HFF-Myc (cell line): ENCODE measurements around the gene BICRAL.
A peak's percentile ranks its signal among the peaks of the same experiment; 100 is the strongest.
"Not testable (repeated sequence)": the region's sequence is repeated elsewhere in the genome, so short reads cannot be mapped to it uniquely, and the experiment has no call there.

Source experiments
- DNase-seq: peaks from one replicate; pipeline ENCODE4 v3.0.0-alpha.2; 2011; ENCODE audit warnings: low read depth; ENCODE audit errors: extremely low read depth
- H3K4me3 ChIP-seq: replicated peaks from 2 replicates; pipeline ENCODE4 v1.5.1; 2011; ENCODE audit warnings: low read depth, mild to moderate bottlenecking, control low read depth, low read length
- TF ChIP-seq, protein P1 (sequence below): IDR thresholded peaks from 2 replicates; pipeline ENCODE4 v1.5.1; 2012; ENCODE audit warnings: mild to moderate bottlenecking, low read depth, low read length, control low read depth; ENCODE audit errors: missing control alignments

BICRAL gene

DNA sequence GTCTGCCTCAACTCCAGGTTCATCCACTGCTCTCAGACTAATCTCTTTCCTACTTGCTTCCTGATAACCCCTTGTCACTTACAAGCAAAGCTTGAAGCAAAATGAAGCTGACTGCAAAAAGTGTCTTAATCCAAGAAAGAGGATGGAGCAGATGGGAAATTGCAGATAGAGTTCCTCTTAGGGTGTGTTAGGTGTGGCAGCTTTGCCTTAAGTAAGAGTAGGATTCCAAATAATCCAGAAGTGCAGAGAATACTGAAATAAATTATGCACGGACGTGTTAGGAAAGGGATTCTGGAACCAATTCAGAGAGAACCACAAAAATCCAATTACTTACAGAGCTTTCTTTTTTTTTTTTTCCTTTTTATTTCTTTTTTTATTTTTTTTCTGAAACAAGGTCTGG, 91.5 kb downstream of the BICRAL start:
- DNase-seq, result no peak
- H3K4me3 ChIP-seq, result no peak overlapping the region
- TF ChIP-seq, protein P1, sequence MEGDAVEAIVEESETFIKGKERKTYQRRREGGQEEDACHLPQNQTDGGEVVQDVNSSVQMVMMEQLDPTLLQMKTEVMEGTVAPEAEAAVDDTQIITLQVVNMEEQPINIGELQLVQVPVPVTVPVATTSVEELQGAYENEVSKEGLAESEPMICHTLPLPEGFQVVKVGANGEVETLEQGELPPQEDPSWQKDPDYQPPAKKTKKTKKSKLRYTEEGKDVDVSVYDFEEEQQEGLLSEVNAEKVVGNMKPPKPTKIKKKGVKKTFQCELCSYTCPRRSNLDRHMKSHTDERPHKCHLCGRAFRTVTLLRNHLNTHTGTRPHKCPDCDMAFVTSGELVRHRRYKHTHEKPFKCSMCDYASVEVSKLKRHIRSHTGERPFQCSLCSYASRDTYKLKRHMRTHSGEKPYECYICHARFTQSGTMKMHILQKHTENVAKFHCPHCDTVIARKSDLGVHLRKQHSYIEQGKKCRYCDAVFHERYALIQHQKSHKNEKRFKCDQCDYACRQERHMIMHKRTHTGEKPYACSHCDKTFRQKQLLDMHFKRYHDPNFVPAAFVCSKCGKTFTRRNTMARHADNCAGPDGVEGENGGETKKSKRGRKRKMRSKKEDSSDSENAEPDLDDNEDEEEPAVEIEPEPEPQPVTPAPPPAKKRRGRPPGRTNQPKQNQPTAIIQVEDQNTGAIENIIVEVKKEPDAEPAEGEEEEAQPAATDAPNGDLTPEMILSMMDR, result no peak

DNA sequence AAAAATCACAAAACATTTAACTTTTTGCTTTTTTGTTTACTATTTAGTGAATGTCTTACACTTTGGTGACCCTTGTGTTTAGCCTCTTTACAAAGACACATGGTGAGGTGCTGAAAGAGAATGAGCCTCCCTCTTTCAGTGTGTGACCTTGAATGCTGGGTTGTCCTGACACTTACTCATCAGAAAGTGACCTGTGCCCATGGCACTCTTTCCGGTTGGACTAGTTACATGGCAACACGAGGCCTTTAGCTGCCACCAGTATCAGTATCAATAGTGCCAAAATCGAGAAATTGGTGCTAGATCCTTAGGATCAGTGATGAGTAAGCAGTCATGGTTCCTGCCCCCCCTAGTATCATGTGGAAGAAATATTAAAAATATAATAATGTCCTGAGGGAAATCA, 95.8 kb downstream of the BICRAL start:
- no peak overlapping the region for H3K4me3 ChIP-seq
- no peak for DNase-seq
- TF ChIP-seq, protein P1, result no peak

DNA sequence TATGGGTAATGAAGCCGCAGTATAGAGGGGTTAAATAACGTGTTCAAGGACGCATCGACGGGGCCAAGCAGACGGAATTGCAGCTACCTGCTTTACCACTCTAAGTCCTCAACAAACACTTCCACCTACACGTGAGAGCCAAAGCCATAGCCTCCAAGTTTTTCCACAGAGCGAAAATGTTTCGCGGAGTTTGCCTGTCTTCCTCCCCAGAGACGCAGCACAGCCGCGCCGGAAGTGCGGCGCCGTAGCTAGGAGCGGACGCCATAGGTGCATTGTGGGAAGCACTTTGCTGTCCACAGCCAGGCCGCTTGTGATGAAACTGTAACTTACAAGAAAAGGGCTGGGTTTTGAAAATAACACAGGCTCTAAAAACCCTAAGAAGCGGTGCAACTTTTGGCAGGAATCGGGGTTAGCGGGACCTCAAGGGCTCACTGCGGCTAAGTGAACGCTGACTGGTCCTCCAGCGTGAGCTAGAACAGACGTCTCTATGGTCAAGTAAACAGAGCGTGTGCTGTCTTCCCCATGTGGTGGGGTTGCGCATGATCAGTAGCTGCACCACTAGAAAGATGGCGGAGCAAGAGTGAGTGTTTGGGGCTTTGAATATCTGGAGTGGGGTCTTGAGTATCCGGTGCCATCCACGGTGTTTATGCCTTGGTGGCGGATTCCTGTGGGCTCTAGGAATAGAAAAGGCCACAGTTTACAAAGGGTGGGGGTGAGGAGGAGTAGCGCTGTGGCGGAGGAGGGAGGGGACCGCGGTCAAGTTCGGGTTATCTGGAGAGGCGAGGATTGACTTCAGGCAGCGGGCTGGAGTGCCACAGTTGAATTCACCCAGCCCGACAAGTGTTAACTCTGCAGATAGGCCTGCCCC, 97.8 kb downstream of the BICRAL start, which contains the start of gene RPL7L1:
TSS of gene RPL7L1 (plus strand) at position 245 of the 868 bp plus-strand sequence. CDS start at position 540, 295 bp downstream.
- peak within 1 kb of the TSS; percentile 100 for H3K4me3 ChIP-seq
- TF ChIP-seq, protein P1, result no peak
- peak; percentile 82 for DNase-seq

DNA sequence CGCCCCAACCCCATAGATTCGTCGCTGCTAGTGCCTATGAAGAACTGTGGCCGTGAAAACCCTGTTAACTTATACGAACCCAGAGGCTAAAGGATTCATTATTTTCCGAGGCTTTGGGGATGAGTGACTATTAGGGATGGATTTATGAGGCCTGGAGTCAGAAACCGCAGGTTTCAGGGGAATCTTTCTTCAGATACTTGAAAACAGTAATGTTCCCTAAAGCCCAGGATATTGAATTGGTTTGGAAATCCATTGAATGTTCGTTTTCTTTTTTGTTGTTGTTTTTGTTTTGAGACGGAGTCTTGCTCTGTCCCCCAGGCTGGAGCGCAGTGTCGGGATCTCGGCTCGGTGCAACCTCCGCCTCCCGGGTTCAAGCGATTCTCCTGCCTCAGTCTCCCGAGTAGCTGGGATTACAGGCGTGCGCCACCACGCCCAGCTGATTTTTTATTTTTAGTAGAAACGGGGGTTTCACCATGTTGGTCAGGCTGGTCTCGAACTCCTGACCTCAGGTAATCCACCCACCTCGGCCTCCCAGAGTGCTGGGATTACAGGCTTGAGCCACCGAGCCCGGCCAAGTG, 98.5 kb downstream of the BICRAL start:
- not testable (repeated sequence) for DNase-seq

DNA sequence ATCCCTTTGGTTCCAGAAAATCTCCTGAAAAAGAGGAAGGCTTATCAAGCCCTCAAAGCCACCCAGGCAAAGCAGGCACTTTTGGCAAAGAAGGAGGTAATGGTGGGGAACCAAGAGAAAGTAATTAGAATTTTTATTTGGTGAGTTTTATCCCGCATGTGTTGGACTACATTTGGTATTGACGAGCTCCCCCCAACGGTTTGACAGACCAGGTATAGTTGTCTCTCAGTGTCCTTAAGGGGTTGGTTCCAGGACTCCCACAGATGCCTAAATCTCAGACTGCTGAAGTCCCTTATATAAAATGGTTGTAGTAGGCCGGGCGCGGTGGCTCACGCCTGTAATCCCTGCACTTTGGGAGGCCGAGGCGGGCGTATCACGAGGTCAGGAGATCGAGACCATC, 99.0 kb downstream of the BICRAL start:
- DNase-seq, result not testable (repeated sequence)
- H3K4me3 ChIP-seq, result peak overlapping the region; percentile 100

More for the DNA sequence above, 98.5 kb downstream of the BICRAL start:
- peak overlapping the region; percentile 100 for H3K4me3 ChIP-seq

DNA sequence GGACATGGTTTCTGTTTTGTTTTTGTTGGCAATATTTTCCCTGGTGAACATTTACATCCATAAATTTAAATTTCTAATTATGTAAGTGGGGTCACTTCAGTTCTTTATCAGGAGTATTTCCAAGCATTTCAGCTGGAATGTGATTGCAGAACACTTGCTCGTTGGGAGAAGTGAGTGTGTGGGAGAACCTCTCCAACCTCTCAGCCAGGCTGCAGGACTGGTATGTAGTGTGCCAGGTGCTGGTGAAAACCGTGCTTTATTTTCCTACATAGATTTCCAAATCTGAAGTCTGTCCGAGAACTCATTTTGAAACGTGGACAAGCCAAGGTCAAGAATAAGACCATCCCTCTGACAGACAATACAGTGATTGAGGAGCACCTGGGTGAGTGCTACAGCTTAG, 103.8 kb downstream of the BICRAL start:
- no peak for DNase-seq
- no peak overlapping the region for H3K4me3 ChIP-seq
- TF ChIP-seq, protein P1, result no peak

DNA sequence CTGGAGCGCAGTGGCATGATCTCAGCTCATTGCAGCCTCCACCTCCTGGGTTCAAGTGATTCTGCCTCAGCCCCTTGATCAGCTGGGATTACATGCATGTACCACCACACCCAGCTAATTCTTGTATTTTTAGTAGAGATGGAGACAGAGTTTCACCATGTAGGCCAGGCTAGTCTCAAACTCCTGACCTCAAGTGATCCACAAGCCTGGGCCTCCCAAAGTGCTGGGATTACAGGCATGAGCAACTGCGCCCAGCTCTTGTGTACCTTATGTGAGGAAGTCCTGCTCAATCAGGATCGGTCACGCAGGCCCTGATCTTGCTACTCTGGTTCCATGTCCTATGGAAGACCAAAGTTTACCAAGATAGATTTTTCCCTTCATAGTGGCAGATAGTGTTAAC, 106.3 kb downstream of the BICRAL start:
- not testable (repeated sequence) for DNase-seq, H3K4me3 ChIP-seq

DNA sequence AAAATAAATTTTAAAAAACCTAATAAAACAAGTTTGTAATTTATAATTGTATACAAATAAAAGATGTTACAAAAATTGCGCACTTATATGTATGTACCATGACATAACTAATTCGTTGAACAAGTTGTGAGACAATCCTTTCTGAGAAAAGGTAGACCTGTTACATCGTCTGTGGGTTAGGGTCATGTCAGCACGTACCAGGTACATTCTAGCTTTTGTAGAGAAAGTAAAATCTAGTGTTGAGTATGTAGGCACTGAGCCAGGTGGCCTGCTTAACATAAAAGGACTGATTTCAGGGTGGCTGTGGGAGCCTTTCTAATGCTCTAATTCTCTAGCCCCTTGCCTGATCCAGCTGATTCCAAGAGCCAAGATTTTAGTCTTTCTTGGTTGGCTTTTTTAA, 108.0 kb downstream of the BICRAL start:
- peak overlapping the region; percentile 59 for H3K4me3 ChIP-seq
- no peak for DNase-seq
- TF ChIP-seq, protein P1, result no peak
